H9 (cell line): ENCODE data around the gene ZNF487. TPM values are rescaled to one million over a fixed set of nuclear protein-coding genes. Genes with fewer than 3 reads are reported as not detected.

Source experiments
- DNase-seq: peaks from one replicate; pipeline ENCODE4 v3.0.0-alpha.2; 2017
- H2AFZ ChIP-seq: one replicate; pipeline ENCODE4 v1.6.1; 2013; ENCODE audit warnings: mild to moderate bottlenecking, low read length, control low read depth, moderate library complexity
- H2AK5ac ChIP-seq: 2 replicates; pipeline ENCODE4 v1.6.1; 2013; ENCODE audit warnings: low read length, control low read depth, mixed read lengths; ENCODE audit not compliant: insufficient read length
- H2BK120ac ChIP-seq: one replicate; pipeline ENCODE4 v1.6.1; 2013; ENCODE audit warnings: low read depth, mild to moderate bottlenecking, low read length, control low read depth, inconsistent platforms; ENCODE audit not compliant: poor library complexity, severe bottlenecking
- H2BK12ac ChIP-seq: 2 replicates; pipeline ENCODE4 v1.6.1; 2013; ENCODE audit warnings: low read length, control low read depth, mixed read lengths, low read depth; ENCODE audit not compliant: insufficient read length
- H2BK15ac ChIP-seq: 2 replicates; pipeline ENCODE4 v1.6.1; 2013; ENCODE audit warnings: low read depth, low read length, control low read depth
- H2BK20ac ChIP-seq: one replicate; pipeline ENCODE4 v1.6.1; 2013; ENCODE audit warnings: low read depth, mild to moderate bottlenecking, low read length, control low read depth, inconsistent platforms; ENCODE audit not compliant: poor library complexity, severe bottlenecking
- H2BK5ac ChIP-seq: 2 replicates; pipeline ENCODE4 v1.6.1; 2013; ENCODE audit warnings: low read length, control low read depth, mixed read lengths; ENCODE audit not compliant: insufficient read length
- H3K14ac ChIP-seq: 2 replicates; pipeline ENCODE4 v1.6.1; 2013; ENCODE audit warnings: low read length, control low read depth; ENCODE audit not compliant: insufficient read depth
- H3K18ac ChIP-seq: 2 replicates; pipeline ENCODE4 v1.6.1; 2013; ENCODE audit warnings: low read depth, mild to moderate bottlenecking, mixed read lengths, low read length, control low read depth; ENCODE audit not compliant: insufficient read length
- H3K23ac ChIP-seq: 2 replicates; pipeline ENCODE4 v1.6.1; 2013; ENCODE audit warnings: low read length, control low read depth, mixed read lengths, low read depth; ENCODE audit not compliant: insufficient read length
- H3K23me2 ChIP-seq: 2 replicates; pipeline ENCODE4 v1.6.1; 2013; ENCODE audit warnings: low read depth, mild to moderate bottlenecking, mixed read lengths, low read length, control low read depth; ENCODE audit not compliant: insufficient read length, poor library complexity, severe bottlenecking
- H3K27ac ChIP-seq: 2 replicates; pipeline ENCODE4 v1.5.1; 2013; ENCODE audit warnings: low read length, control low read depth, mixed read lengths, low read depth; ENCODE audit not compliant: insufficient read length
- H3K27me3 ChIP-seq: 2 replicates; pipeline ENCODE4 v1.6.1; 2013; ENCODE audit warnings: low read length, control low read depth, inconsistent platforms; ENCODE audit not compliant: insufficient read depth
- H3K4ac ChIP-seq: 2 replicates; pipeline ENCODE4 v1.6.1; 2013; ENCODE audit warnings: low read depth, mild to moderate bottlenecking, control low read depth, inconsistent platforms, low read length, moderate library complexity
- H3K4me1 ChIP-seq: 2 replicates; pipeline ENCODE4 v1.6.1; 2013; ENCODE audit warnings: low read length, control low read depth, inconsistent platforms; ENCODE audit not compliant: insufficient read depth
- H3K4me2 ChIP-seq: 2 replicates; pipeline ENCODE4 v1.6.1; 2013; ENCODE audit warnings: low read length, control low read depth, mixed read lengths; ENCODE audit not compliant: insufficient read length, insufficient read depth
- H3K56ac ChIP-seq: 2 replicates; pipeline ENCODE4 v1.6.1; 2013; ENCODE audit warnings: low read depth, mild to moderate bottlenecking, mixed read lengths, low read length, control low read depth; ENCODE audit not compliant: insufficient read length
- H3K79me1 ChIP-seq: 2 replicates; pipeline ENCODE4 v1.6.1; 2013; ENCODE audit warnings: low read depth, mild to moderate bottlenecking, moderate library complexity, low read length, control low read depth, inconsistent platforms; ENCODE audit not compliant: insufficient read depth, poor library complexity, severe bottlenecking
- H3K79me2 ChIP-seq: 2 replicates; pipeline ENCODE4 v1.6.1; 2013; ENCODE audit warnings: low read length, control low read depth, inconsistent platforms; ENCODE audit not compliant: insufficient read depth
- H3K9ac ChIP-seq: 2 replicates; pipeline ENCODE4 v1.6.1; 2013; ENCODE audit warnings: low read length, control low read depth, mixed read lengths; ENCODE audit not compliant: insufficient read length; ENCODE audit errors: extremely low read depth
- H3K9me3 ChIP-seq: one replicate; pipeline ENCODE4 v1.6.1; 2013; ENCODE audit warnings: low read depth, low read length, inconsistent platforms; ENCODE audit not compliant: control insufficient read depth
- H3T11ph ChIP-seq: one replicate; pipeline ENCODE4 v1.6.1; 2013; ENCODE audit warnings: mild to moderate bottlenecking, low read length, control low read depth, inconsistent platforms
- H4K20me1 ChIP-seq: one replicate; pipeline ENCODE4 v1.6.1; 2013; ENCODE audit not compliant: control insufficient read depth, insufficient read length, insufficient read depth
- H4K5ac ChIP-seq: 2 replicates; pipeline ENCODE4 v1.6.1; 2013; ENCODE audit warnings: low read depth, mild to moderate bottlenecking, mixed read lengths, low read length, control low read depth; ENCODE audit not compliant: insufficient read length
- H4K8ac ChIP-seq: replicated peaks from 2 replicates; pipeline ENCODE4 v1.6.1; 2013; ENCODE audit warnings: low read length, control low read depth, mixed read lengths, low read depth; ENCODE audit not compliant: insufficient read length
- H4K91ac ChIP-seq: 2 replicates; pipeline ENCODE4 v1.6.1; 2013; ENCODE audit warnings: low read depth, mild to moderate bottlenecking, moderate library complexity, mixed read lengths, low read length, control low read depth; ENCODE audit not compliant: insufficient read length
- H3K27ac Mint-ChIP-seq, 3 experiments: 2 replicates in 2 of 3; 3 replicates in 1 of 3; pipeline ENCODE4 v1.8.0; 2020 to 2021; ENCODE audit warnings: mixed read lengths in 3 of 3, mild to moderate bottlenecking in 1 of 3, moderate library complexity in 1 of 3
- H3K27me3 Mint-ChIP-seq: 2 replicates; pipeline ENCODE4 v1.8.0; 2021; ENCODE audit warnings: low read depth, mild to moderate bottlenecking, moderate library complexity, mixed read lengths
- H3K36me3 Mint-ChIP-seq, 3 experiments: 2 replicates in 2 of 3; 3 replicates in 1 of 3; pipeline ENCODE4 v1.8.0; 2020 to 2021; ENCODE audit warnings: low read depth in 3 of 3, mixed read lengths in 3 of 3; ENCODE audit not compliant: insufficient read depth in 1 of 3
- H3K4me1 Mint-ChIP-seq, 2 experiments: 2 replicates each; pipeline ENCODE4 v1.8.0; 2020; ENCODE audit warnings: mixed read lengths in 2 of 2
- H3K4me3 Mint-ChIP-seq, 2 experiments: 2 replicates in 1 of 2; 3 replicates in 1 of 2; pipeline ENCODE4 v1.8.0; 2020 to 2021; ENCODE audit warnings: mild to moderate bottlenecking in 2 of 2, mixed read lengths in 2 of 2, moderate library complexity in 1 of 2
- H3K9me3 Mint-ChIP-seq, 2 experiments: 2 replicates in 1 of 2; 3 replicates in 1 of 2; pipeline ENCODE4 v1.8.0; 2020; ENCODE audit warnings: mild to moderate bottlenecking in 2 of 2, mixed read lengths in 2 of 2, moderate library complexity in 1 of 2
- CTCF ChIP-seq: fragments of 200-600 bp; sonication (generic); conservative IDR thresholded peaks from 3 replicates; pipeline ENCODE4 v1.8.0; 2021; ENCODE audit warnings: antibody characterized with exemption, mild to moderate bottlenecking
- WGBS: extraction: QIAGEN DNeasy Blood & Tissue Kit; methylation state at CpG from one replicate; pipeline ENCODE4 v1.1.7; 2013; ENCODE audit warnings: missing lambda C conversion rate, low lambda C conversion rate, mixed read lengths; ENCODE audit not compliant: insufficient read length; ENCODE audit errors: extremely low coverage; 5-methylcytosine and 5-hydroxymethylcytosine counted together
- total RNA-seq: library from RNA; stranded (reverse); gene quantifications from 2 replicates; pipeline ENCODE4 v1.2.1, GENCODE V29; 2021

ZNF487 gene
- total RNA-seq, 1 experiment from 2014 or later = 1.4 TPM

GRCh38 chr10:43390333-43390732 is 46.6 kb upstream of the ZNF487 start:
- Mint-ChIP-seq H3K27me3 (peaks cover 2% of the 10 kb centered on the region; the same call in 1 of the 2 replicates), H3K9me3 (no peaks in the 10 kb centered on the region), H3K4me3 (0 out of 5 replicates have a peak overlapping the region, but pooled peaks of 1 of the 2 experiments have one; percentile 1), H3K36me3 (peaks cover 73 to 98% (median 92%) of the 10 kb centered on the region in 3 experiments), H3K4me1 (peaks cover 31 to 33% of the 10 kb centered on the region in 2 experiments), H3K27ac (peak overlapping the region in 2 of 3 experiments; percentile 16 to 92; a peak in 4 of 7 replicates)
- peaks cover 7% of the 10 kb centered on the region for H3K79me1 ChIP-seq
- peaks cover 26% of the 10 kb centered on the region for H3K79me2 ChIP-seq
- H4K91ac ChIP-seq = no peak overlapping the region
- H3K23ac ChIP-seq = no peak overlapping the region
- H3K27me3 ChIP-seq = no peaks in the 10 kb centered on the region
- no peaks in the 10 kb centered on the region for H4K20me1 ChIP-seq
- no peak overlapping the region for H3K27ac ChIP-seq
- no peaks in the 10 kb centered on the region for H3K23me2 ChIP-seq
- no peak overlapping the region for H3T11ph ChIP-seq
- no peak overlapping the region for H4K5ac ChIP-seq
- no peak overlapping the region for H3K4me2 ChIP-seq
- H2BK5ac ChIP-seq = no peak overlapping the region
- no peak overlapping the region for H2BK15ac ChIP-seq
- H3K9me3 ChIP-seq = no peaks in the 10 kb centered on the region
- no peak overlapping the region for H2AK5ac ChIP-seq
- H3K9ac ChIP-seq = no peak overlapping the region
- no peak overlapping the region for H3K56ac ChIP-seq
- no peak overlapping the region for H2AFZ ChIP-seq
- H3K14ac ChIP-seq = no peak overlapping the region
- TF ChIP-seq CTCF = no peak
- H2BK12ac ChIP-seq = no peak overlapping the region
- no peak overlapping the region for H2BK20ac ChIP-seq
- H3K18ac ChIP-seq = no peak overlapping the region
- H2BK120ac ChIP-seq = no peak overlapping the region
- H4K8ac ChIP-seq = no peak overlapping the region
- H3K4me1 ChIP-seq = no peaks in the 10 kb centered on the region; the same call in 1 of the 2 replicates
- DNase-seq = no peak
- no CpG with 5 or more reads among the region's 5 CpGs for WGBS
- H3K4ac ChIP-seq = no peak overlapping the region
